Effector memory CD4-positive, alpha-beta T cell (primary cell): ENCODE data around the gene ANKRD28.
"Not testable (repeated sequence)": the region's sequence is repeated elsewhere in the genome, so short reads cannot be mapped to it uniquely, and the experiment has no call there.

Experiments used
- DNase-seq, 3 donors: peaks; one replicate each; pipeline ENCODE4 v3.0.0-alpha.2; 2020
- H3K27ac ChIP-seq: 2 replicates; pipeline ENCODE4 v1.7.0; 2013; ENCODE audit warnings: mild to moderate bottlenecking, low read length, moderate library complexity; ENCODE audit not compliant: insufficient read depth, poor library complexity, severe bottlenecking
- H3K27me3 ChIP-seq: replicated peaks from 2 replicates; pipeline ENCODE4 v1.7.0; 2013; ENCODE audit warnings: mild to moderate bottlenecking, low read length; ENCODE audit not compliant: insufficient read depth, control insufficient read depth, poor library complexity, severe bottlenecking
- H3K36me3 ChIP-seq: 2 replicates; pipeline ENCODE4 v1.7.0; 2013; ENCODE audit warnings: mild to moderate bottlenecking, low read length, moderate library complexity; ENCODE audit not compliant: control insufficient read depth, insufficient read depth
- H3K4me1 ChIP-seq: 2 replicates; pipeline ENCODE4 v1.7.0; 2013; ENCODE audit warnings: low read length, mild to moderate bottlenecking; ENCODE audit not compliant: control insufficient read depth, insufficient read depth, poor library complexity, severe bottlenecking
- H3K4me3 ChIP-seq: 2 replicates; pipeline ENCODE4 v1.7.0; 2013; ENCODE audit warnings: low read length, low read depth, mild to moderate bottlenecking; ENCODE audit not compliant: insufficient read depth, poor library complexity, severe bottlenecking
- H3K9me3 ChIP-seq: 2 replicates; pipeline ENCODE4 v1.7.0; 2013; ENCODE audit warnings: mild to moderate bottlenecking, low read length, moderate library complexity; ENCODE audit not compliant: control insufficient read depth

ANKRD28 gene

GRCh38 chr3:15822281-15822680 lies 24.5 kb upstream of the ANKRD28 start:
- H3K4me1 ChIP-seq = no peaks in the 10 kb centered on the region
- DNase-seq = no peak
- H3K27ac ChIP-seq = no peak overlapping the region
- no peaks in the 10 kb centered on the region for H3K27me3 ChIP-seq
- no peaks in the 10 kb centered on the region for H3K9me3 ChIP-seq
- no peaks in the 10 kb centered on the region for H3K36me3 ChIP-seq
- no peak overlapping the region for H3K4me3 ChIP-seq

GRCh38 chr3:15820911-15821310 lies 23.1 kb upstream of the ANKRD28 start:
- Histone ChIP-seq H3K9me3 (no peaks in the 10 kb centered on the region), H3K4me1 (no peaks in the 10 kb centered on the region), H3K36me3 (no peaks in the 10 kb centered on the region), H3K27me3 (no peaks in the 10 kb centered on the region), H3K27ac (no peak overlapping the region), H3K4me3 (no peak overlapping the region)
- no peak for DNase-seq

GRCh38 chr3:15819576-15819975 lies 21.8 kb upstream of the ANKRD28 start:
- Histone ChIP-seq H3K27me3 (no peaks in the 10 kb centered on the region), H3K9me3 (no peaks in the 10 kb centered on the region), H3K27ac (no peak overlapping the region), H3K36me3 (no peaks in the 10 kb centered on the region), H3K4me3 (no peak overlapping the region), H3K4me1 (no peaks in the 10 kb centered on the region)
- DNase-seq = no peak

GRCh38 chr3:15819043-15819442 lies 21.3 kb upstream of the ANKRD28 start:
- H3K4me3 ChIP-seq = no peak overlapping the region
- H3K27me3 ChIP-seq = no peaks in the 10 kb centered on the region
- DNase-seq = no peak
- H3K27ac ChIP-seq = no peak overlapping the region
- no peaks in the 10 kb centered on the region for H3K36me3 ChIP-seq
- H3K4me1 ChIP-seq = no peaks in the 10 kb centered on the region
- H3K9me3 ChIP-seq = no peaks in the 10 kb centered on the region

- H3K36me3 ChIP-seq = no peaks in the 10 kb centered on the region
- no peaks in the 10 kb centered on the region for H3K27me3 ChIP-seq
- H3K27ac ChIP-seq = no peak overlapping the region
- peaks cover 3% of the 10 kb centered on the region for H3K4me1 ChIP-seq
- DNase-seq = no peak
- H3K4me3 ChIP-seq = no peak overlapping the region
- no peaks in the 10 kb centered on the region for H3K9me3 ChIP-seq
Observed at GRCh38 chr3:15815696-15816095, 17.9 kb upstream of the ANKRD28 start.

- not testable (repeated sequence) for H3K36me3 ChIP-seq, H3K9me3 ChIP-seq, H3K27me3 ChIP-seq, H3K27ac ChIP-seq, H3K4me1 ChIP-seq, DNase-seq, H3K4me3 ChIP-seq
Observed at GRCh38 chr3:15813079-15813478, 15.3 kb upstream of the ANKRD28 start.

- Histone ChIP-seq H3K4me3 (no peak overlapping the region), H3K36me3 (no peaks in the 10 kb centered on the region), H3K27ac (no peak overlapping the region), H3K4me1 (peaks cover 6% of the 10 kb centered on the region), H3K27me3 (no peaks in the 10 kb centered on the region), H3K9me3 (no peaks in the 10 kb centered on the region)
- no peak for DNase-seq
Observed at GRCh38 chr3:15812183-15812582, 14.4 kb upstream of the ANKRD28 start.

GRCh38 chr3:15810702-15811101 lies 12.9 kb upstream of the ANKRD28 start:
- no peaks in the 10 kb centered on the region for H3K9me3 ChIP-seq
- peaks cover 6% of the 10 kb centered on the region for H3K4me1 ChIP-seq
- no peak overlapping the region for H3K4me3 ChIP-seq
- no peak for DNase-seq
- H3K36me3 ChIP-seq = no peaks in the 10 kb centered on the region
- H3K27me3 ChIP-seq = no peaks in the 10 kb centered on the region
- H3K27ac ChIP-seq = no peak overlapping the region

- Histone ChIP-seq H3K27me3 (no peaks in the 10 kb centered on the region), H3K36me3 (no peaks in the 10 kb centered on the region), H3K27ac (no peak overlapping the region), H3K9me3 (no peaks in the 10 kb centered on the region), H3K4me3 (no peak overlapping the region), H3K4me1 (peaks cover 6% of the 10 kb centered on the region)
- no peak for DNase-seq
Observed at GRCh38 chr3:15809313-15809712, 11.5 kb upstream of the ANKRD28 start.

GRCh38 chr3:15808679-15809310 lies 11.0 kb upstream of the ANKRD28 start:
- H3K4me3 ChIP-seq = no peak overlapping the region
- no peak overlapping the region for H3K27ac ChIP-seq
- H3K4me1 ChIP-seq = peaks cover 6% of the 10 kb centered on the region
- DNase-seq = no peak
- H3K36me3 ChIP-seq = no peaks in the 10 kb centered on the region
- H3K9me3 ChIP-seq = no peaks in the 10 kb centered on the region
- H3K27me3 ChIP-seq = no peaks in the 10 kb centered on the region
